Aorta (tissue), 5 donors: ENCODE data around the gene AXIN1. TPM values are rescaled to one million over a fixed set of nuclear protein-coding genes. Genes with fewer than 3 reads are reported as not detected.
"Not testable (repeated sequence)": the region's sequence is repeated elsewhere in the genome, so short reads cannot be mapped to it uniquely, and the experiment has no call there.

ENCODE experiments used
- ATAC-seq: fragments of 200-7000 bp; cut with Tn5 transposase; one replicate; pipeline ENCODE4 v1.9.1; 2022; ENCODE audit warnings: moderate library complexity; ENCODE audit not compliant: low FRiP score
- DNase-seq, 2 donors: peaks; one replicate each; pipeline ENCODE4 v3.0.0-alpha.2; 2020
- H3K27ac ChIP-seq, 2 donors: one replicate each; pipeline ENCODE4 v1.5.1; 2013; ENCODE audit warnings: low read length in 2 of 2, mild to moderate bottlenecking in 2 of 2, moderate library complexity in 2 of 2, control low read depth in 1 of 2, inconsistent platforms in 1 of 2, low read depth in 1 of 2
- H3K27me3 ChIP-seq, 2 donors: one replicate each; pipeline ENCODE4 v1.6.1; 2013; ENCODE audit warnings: control low read depth in 1 of 2, low read length in 1 of 2, mild to moderate bottlenecking in 1 of 2, moderate library complexity in 1 of 2; ENCODE audit not compliant: insufficient read depth in 2 of 2, control insufficient read depth in 1 of 2
- H3K36me3 ChIP-seq, 2 donors: one replicate each; pipeline ENCODE4 v1.6.1; 2013; ENCODE audit warnings: control low read depth in 1 of 2, low read length in 1 of 2, mild to moderate bottlenecking in 1 of 2; ENCODE audit not compliant: insufficient read depth in 2 of 2, control insufficient read depth in 1 of 2
- H3K4me1 ChIP-seq, 2 donors: one replicate each; pipeline ENCODE4 v1.6.1; 2013; ENCODE audit warnings: low read length in 2 of 2, control low read depth in 1 of 2, mild to moderate bottlenecking in 1 of 2, moderate library complexity in 1 of 2; ENCODE audit not compliant: insufficient read depth in 2 of 2, control insufficient read depth in 1 of 2
- H3K4me3 ChIP-seq, 2 donors: one replicate each; pipeline ENCODE4 v1.5.1; 2013; ENCODE audit warnings: low read length in 2 of 2, control low read depth in 1 of 2, mild to moderate bottlenecking in 1 of 2
- H3K9me3 ChIP-seq: one replicate; pipeline ENCODE4 v1.6.1; 2013; ENCODE audit warnings: mild to moderate bottlenecking, low read length; ENCODE audit not compliant: control insufficient read depth
- WGBS, 2 donors: extraction: QIAGEN DNeasy Blood & Tissue Kit; methylation state at CpG; one replicate each; pipeline ENCODE4 v1.1.7; 2013; 5-methylcytosine and 5-hydroxymethylcytosine counted together
- intact Hi-C, 2 donors: fragments of 100-400 bp; cut with DNase I; formaldehyde crosslinking; loops; one replicate each; pipeline versions ENCODE4 v1.14.2 to v1.15.0; 2022
- polyA plus RNA-seq, 2 donors: library from polyadenylated mRNA; stranded (reverse); fragments of 200-250 nt; gene quantifications; one replicate each; pipeline ENCODE4 v1.2.3, GENCODE V29; 2013
- total RNA-seq, 2 donors: library from RNA; stranded (reverse); fragmentation: NEBNext Ultra II Directional; extraction: Animal tissue kit (Norgen Biotek cat#: 25700); gene quantifications; one replicate each; pipeline ENCODE4 v1.2.1, GENCODE V29; 2021
- donor health status: healthy with polysubstance abuse.
- donor health status: Bipolar disorder and iron deficiency.
- donor health status: DM: no; HTN: no; CAD: no.
- donor health status: DM: no; HTN: no; CAD: no.
- donor health status: DM: yes; HTN: yes; CAD: no.

Gene AXIN1
- total and polyA plus RNA-seq, 4 donors: 9.1 to 19.8 (median 15.6) TPM

DNA sequence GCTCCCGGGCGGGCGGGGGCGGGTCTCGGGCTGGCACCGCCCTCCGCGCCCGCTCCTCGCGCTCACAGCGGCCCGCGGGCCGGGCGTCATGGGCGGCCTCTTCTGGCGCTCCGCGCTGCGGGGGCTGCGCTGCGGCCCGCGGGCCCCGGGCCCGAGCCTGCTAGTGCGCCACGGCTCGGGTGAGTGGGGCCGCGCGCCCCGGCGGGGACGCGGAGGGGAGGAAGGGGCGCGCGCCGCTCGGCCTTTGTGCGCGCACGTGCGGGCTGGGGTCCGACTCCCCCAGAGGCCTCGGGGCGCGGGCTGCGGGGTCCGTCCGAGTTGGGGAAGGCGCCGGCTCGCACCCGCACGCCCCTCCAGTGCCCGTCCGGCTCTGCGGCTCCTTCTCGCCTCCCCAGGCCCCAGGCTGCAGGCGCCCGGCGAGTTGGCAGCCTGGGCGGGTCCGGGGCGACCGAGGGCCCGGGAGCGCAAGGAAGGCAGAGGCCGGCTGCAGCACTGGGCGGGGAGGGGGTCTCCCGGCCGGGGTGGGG is 44.7 kb upstream of the AXIN1 start, which contains the start of gene NME4:
NME4 (plus strand) TSS at position 65 of the 527 bp plus-strand sequence; CDS start at position 89, 24 bp downstream.
- intact Hi-C loops: loop anchor here in 1 of 2 donors (10.0 kb wide), 1 partner anchor 268 kb away; the partner anchor contains the start of gene RHOT2
- no peaks in the 10 kb centered on the region for H3K36me3 ChIP-seq
- WGBS, 2 donors: 0% methylated on average over 21 to 75 of the region's 75 CpGs
- H3K27me3 ChIP-seq: no peaks in the 10 kb centered on the region
- peak within 1 kb of the TSS in 1 of 2 donors; percentile 52 for H3K27ac ChIP-seq
- no peak for DNase-seq
- no peaks in the 10 kb centered on the region for H3K4me1 ChIP-seq
- H3K9me3 ChIP-seq: no peaks in the 10 kb centered on the region
- H3K4me3 ChIP-seq: peak within 1 kb of the TSS; percentile 77 to 82
- no peak for ATAC-seq

GRCh38 chr16:396605-397004 is 44.1 kb upstream of the AXIN1 start:
- Histone ChIP-seq H3K27ac (peak overlapping the region in 1 of 2 donors; percentile 39), H3K9me3 (no peaks in the 10 kb centered on the region), H3K4me1 (no peaks in the 10 kb centered on the region), H3K36me3 (no peaks in the 10 kb centered on the region), H3K4me3 (peak overlapping the region; percentile 77 to 82), H3K27me3 (no peaks in the 10 kb centered on the region)
- DNase-seq (no peak), ATAC-seq (no peak)
- 1% methylated on average over 22 of the region's 22 CpGs for WGBS, 2 donors
- intact Hi-C loops: loop anchor here in 1 of 2 donors (10.0 kb wide), 1 partner anchor 268 kb away; the partner anchor contains the start of gene RHOT2

GRCh38 chr16:396199-396598 is 43.7 kb upstream of the AXIN1 start:
- Histone ChIP-seq H3K36me3 (no peaks in the 10 kb centered on the region), H3K27ac (no peak overlapping the region), H3K9me3 (no peaks in the 10 kb centered on the region), H3K4me3 (no peak overlapping the region), H3K4me1 (no peaks in the 10 kb centered on the region), H3K27me3 (no peaks in the 10 kb centered on the region)
- intact Hi-C loops: loop anchor here in 1 of 2 donors (10.0 kb wide), 1 partner anchor 269 kb away; the partner anchor contains the start of gene RHOT2
- 13 to 18% methylated on average over 3 of the region's 3 CpGs for whole genome bisulfite sequencing, 2 donors
- DNase-seq (no peak), ATAC-seq (no peak)

- no peaks in the 10 kb centered on the region for H3K9me3 ChIP-seq
- H3K36me3 ChIP-seq: no peaks in the 10 kb centered on the region
- intact Hi-C loops: loop anchor here in 1 of 2 donors (10.0 kb wide), 1 partner anchor 272 kb away; the partner anchor contains the start of gene RHOT2
- 92 to 95% methylated on average over 7 of the region's 7 CpGs for WGBS, 2 donors
- no peak for ATAC-seq
- H3K4me3 ChIP-seq: no peak overlapping the region
- no peaks in the 10 kb centered on the region for H3K27me3 ChIP-seq
- no peak for DNase-seq
- H3K4me1 ChIP-seq: no peaks in the 10 kb centered on the region
- H3K27ac ChIP-seq: no peak overlapping the region
Measured at GRCh38 chr16:392450-393030, 40.0 kb upstream of the AXIN1 start.

GRCh38 chr16:391885-392335 is 39.4 kb upstream of the AXIN1 start:
- Histone ChIP-seq H3K9me3 (no peaks in the 10 kb centered on the region), H3K27ac (no peak overlapping the region), H3K36me3 (no peaks in the 10 kb centered on the region), H3K4me1 (no peaks in the 10 kb centered on the region), H3K4me3 (no peak overlapping the region), H3K27me3 (no peaks in the 10 kb centered on the region)
- ATAC-seq: no peak
- no peak for DNase-seq
- intact Hi-C loops: loop anchor here in 1 of 2 donors (10.0 kb wide), 1 partner anchor 273 kb away; the partner anchor contains the start of gene RHOT2
- 69 to 72% methylated on average over 7 of the region's 7 CpGs for WGBS, 2 donors

DNA sequence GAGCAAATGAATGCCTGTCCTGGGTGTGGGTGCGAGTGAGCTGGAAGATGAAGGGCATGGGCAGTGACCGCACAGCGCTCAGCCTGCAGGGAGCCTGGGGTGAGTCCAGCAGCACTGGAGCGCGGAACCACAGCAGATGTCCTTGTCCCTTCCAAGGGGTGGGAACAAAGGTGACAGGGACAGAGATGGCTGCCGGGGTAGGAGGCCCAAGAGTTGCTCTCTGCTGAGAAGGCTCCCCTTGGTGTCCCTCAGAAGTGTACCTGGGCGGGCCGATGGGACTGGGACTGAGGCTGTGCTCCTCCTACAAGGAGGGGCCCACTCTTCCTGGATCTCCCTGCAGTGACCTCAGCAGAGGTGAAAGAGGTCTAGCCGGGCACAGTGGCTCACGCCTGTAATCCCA is 36.8 kb upstream of the AXIN1 start:
- H3K9me3 ChIP-seq: no peaks in the 10 kb centered on the region
- H3K27me3 ChIP-seq: no peaks in the 10 kb centered on the region
- intact Hi-C loops: no loop called here
- no peak overlapping the region for H3K27ac ChIP-seq
- ATAC-seq (no peak), DNase-seq (no peak)
- H3K4me1 ChIP-seq: no peaks in the 10 kb centered on the region
- no peak overlapping the region for H3K4me3 ChIP-seq
- no peaks in the 10 kb centered on the region for H3K36me3 ChIP-seq
- WGBS, 2 donors: 86 to 91% methylated on average over 10 of the region's 10 CpGs

- H3K27me3 ChIP-seq, H3K27ac ChIP-seq, DNase-seq, H3K36me3 ChIP-seq, H3K9me3 ChIP-seq, H3K4me3 ChIP-seq, ATAC-seq, H3K4me1 ChIP-seq, intact Hi-C loops: not testable (repeated sequence)
- 13 to 18% methylated on average over 20 of the region's 20 CpGs for WGBS, 2 donors
Measured at GRCh38 chr16:387761-388666, 35.5 kb upstream of the AXIN1 start.

DNA sequence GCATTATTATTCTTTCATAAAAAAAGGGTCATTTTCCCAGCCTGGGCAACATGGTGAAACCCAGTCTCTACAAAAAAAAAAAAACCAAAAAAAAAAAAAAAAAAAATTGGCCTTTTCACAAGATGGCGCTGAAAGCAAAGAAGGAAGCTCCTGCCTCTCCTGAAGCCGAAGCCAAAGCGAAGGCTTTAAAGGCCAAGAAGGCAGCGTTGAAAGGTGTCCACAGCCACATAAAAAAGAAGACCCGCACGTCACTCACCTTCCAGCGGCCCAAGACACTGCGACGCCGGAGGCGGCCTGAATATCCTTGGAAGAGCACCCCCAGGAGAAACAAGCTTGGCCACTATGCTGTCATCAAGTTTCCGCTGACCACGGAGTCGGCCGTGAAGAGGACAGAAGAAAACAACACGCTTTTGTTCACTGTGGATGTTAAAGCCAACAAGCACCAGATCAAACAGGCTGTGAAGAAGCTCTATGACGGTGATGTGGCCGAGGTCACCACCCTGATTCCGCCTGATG is 34.2 kb upstream of the AXIN1 start:
- ATAC-seq (no peak), DNase-seq (no peak)
- Histone ChIP-seq H3K27me3 (no peaks in the 10 kb centered on the region), H3K27ac (no peak overlapping the region), H3K9me3 (no peaks in the 10 kb centered on the region), H3K4me1 (no peaks in the 10 kb centered on the region), H3K36me3 (no peaks in the 10 kb centered on the region), H3K4me3 (no peak overlapping the region)
- intact Hi-C loops: no loop called here
- WGBS, 2 donors: 84% methylated on average over 19 of the region's 19 CpGs
